Measurements from ENCODE around the gene FANCC.
A peak's percentile ranks its signal among the peaks of the same experiment; 100 is the strongest.

FANCC gene

DNA sequence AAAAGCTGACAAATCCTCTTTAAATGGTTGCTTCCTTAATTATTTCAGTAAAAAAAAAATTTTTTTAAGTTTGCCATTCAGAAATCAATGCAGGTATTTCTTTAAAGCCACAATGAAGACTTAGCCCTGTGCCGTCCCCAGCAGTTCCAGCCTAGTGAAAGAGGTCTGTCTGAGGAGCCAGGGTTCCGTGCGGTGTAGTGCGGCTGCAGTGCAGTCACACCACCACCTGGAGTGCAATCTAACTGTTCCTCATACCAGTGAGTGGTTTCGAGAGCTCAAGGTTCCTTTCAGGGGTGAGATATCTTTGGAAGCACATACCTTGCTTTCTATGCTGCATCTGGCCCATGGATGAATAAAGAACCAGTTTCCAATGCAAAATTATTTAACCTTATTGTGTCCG, 87.5 kb downstream of the FANCC start:
- Mint-ChIP-seq H3K27me3 (ENCODE audit: low read depth, poor library complexity) (no peaks in the 10 kb centered on the region), H3K36me3 (ENCODE audit: low read depth) (peaks cover 49% of the 10 kb centered on the region), H3K4me1 (peaks cover 11% of the 10 kb centered on the region), H3K27ac (no peak overlapping the region), H3K9me3 (peaks cover 3% of the 10 kb centered on the region), H3K4me3 (no peak overlapping the region)
- TF ChIP-seq, protein P1, sequence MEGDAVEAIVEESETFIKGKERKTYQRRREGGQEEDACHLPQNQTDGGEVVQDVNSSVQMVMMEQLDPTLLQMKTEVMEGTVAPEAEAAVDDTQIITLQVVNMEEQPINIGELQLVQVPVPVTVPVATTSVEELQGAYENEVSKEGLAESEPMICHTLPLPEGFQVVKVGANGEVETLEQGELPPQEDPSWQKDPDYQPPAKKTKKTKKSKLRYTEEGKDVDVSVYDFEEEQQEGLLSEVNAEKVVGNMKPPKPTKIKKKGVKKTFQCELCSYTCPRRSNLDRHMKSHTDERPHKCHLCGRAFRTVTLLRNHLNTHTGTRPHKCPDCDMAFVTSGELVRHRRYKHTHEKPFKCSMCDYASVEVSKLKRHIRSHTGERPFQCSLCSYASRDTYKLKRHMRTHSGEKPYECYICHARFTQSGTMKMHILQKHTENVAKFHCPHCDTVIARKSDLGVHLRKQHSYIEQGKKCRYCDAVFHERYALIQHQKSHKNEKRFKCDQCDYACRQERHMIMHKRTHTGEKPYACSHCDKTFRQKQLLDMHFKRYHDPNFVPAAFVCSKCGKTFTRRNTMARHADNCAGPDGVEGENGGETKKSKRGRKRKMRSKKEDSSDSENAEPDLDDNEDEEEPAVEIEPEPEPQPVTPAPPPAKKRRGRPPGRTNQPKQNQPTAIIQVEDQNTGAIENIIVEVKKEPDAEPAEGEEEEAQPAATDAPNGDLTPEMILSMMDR (IDR thresholded peaks at IDR 0.05) = peak; percentile 9
- no peak for DNase-seq

DNA sequence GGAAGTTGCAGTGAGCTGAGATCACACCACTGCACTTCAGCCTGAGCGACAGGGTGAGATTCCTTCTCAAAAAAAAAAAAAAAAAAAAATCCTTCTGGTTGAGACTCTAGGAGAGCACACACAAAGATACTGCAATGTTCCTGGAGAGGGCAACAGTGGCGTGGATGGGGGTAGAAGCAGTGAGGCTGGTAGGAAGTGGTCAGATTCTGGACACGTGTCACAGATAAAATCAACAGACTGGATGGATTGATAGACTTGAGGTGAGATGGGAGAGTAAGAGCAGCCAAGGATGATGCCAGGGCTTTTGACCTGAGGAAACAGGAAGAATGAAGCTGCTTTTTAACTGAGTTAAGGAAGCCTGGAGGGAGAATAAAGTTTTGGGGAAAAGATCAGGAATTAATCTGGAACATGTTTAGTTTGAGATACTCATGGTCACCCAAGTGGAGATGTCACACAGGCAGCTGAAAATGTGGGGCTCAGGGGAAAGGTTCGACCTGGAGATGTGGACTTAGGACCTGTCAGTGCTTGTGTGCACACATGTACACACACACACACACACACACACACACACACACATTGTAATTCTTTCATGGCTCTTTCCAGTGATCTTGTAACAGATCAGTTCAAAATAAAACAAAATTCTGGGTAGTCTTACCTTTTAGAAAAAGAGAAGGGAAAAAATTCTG, 88.1 kb downstream of the FANCC start:
- H3K27me3 Mint-ChIP-seq (ENCODE audit: low read depth, poor library complexity) = no peaks in the 10 kb centered on the region
- no peak for DNase-seq
- H3K27ac Mint-ChIP-seq = peak overlapping the region; percentile 85
- H3K4me1 Mint-ChIP-seq = peaks cover 16% of the 10 kb centered on the region
- TF ChIP-seq, protein P1 (IDR thresholded peaks at IDR 0.05) = no peak
- peaks cover 3% of the 10 kb centered on the region for H3K9me3 Mint-ChIP-seq
- peaks cover 42% of the 10 kb centered on the region for H3K36me3 Mint-ChIP-seq (ENCODE audit: low read depth)
- no peak overlapping the region for H3K4me3 Mint-ChIP-seq

DNA sequence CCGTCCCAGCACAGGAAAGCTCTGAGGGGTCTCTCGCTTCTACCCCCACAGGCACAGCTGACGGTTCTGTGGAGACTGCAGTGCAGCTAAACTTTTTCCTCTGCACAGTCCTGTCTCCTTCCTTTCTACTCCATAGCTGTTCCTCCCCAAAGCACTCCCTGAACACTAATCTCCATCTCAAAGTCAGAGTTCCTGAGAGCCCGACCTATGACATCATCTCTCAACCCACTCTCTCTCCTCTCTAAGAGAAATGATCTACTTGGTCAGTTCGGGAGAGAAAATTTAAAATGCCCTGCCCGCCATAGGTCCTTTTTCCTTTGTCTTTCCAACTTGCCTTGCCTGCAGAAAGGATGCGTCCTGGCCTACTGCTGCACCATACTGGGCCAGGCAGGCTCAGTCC, 90.6 kb downstream of the FANCC start:
- H3K27me3 Mint-ChIP-seq (ENCODE audit: low read depth, poor library complexity) = no peaks in the 10 kb centered on the region
- peaks cover 16% of the 10 kb centered on the region for H3K4me1 Mint-ChIP-seq
- no peak overlapping the region for H3K27ac Mint-ChIP-seq
- no peak for DNase-seq
- no peak overlapping the region for H3K4me3 Mint-ChIP-seq
- H3K36me3 Mint-ChIP-seq (ENCODE audit: low read depth) = peaks cover 26% of the 10 kb centered on the region
- TF ChIP-seq, protein P1 (IDR thresholded peaks at IDR 0.05) = no peak
- no peaks in the 10 kb centered on the region for H3K9me3 Mint-ChIP-seq

DNA sequence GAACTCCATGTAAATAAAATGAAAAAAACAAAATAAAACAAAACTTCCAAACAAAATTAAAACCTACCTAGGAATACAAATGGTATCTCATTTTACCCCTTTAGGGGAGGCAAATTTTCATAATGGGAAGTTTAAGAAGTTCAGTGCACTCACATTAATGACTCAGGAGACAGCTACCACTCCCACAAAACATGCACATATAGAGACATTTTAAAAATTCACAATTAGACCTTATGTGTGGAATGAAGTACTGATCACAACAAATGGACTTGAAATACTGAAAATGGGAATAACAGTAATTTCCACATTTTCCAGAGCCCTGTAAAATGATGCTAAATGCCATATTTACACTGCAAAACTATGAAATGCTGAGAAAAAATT, 91.8 kb downstream of the FANCC start:
- no peak overlapping the region for H3K4me3 Mint-ChIP-seq
- peaks cover 3% of the 10 kb centered on the region for H3K9me3 Mint-ChIP-seq
- no peak for DNase-seq
- H3K27me3 Mint-ChIP-seq (ENCODE audit: low read depth, poor library complexity) = no peaks in the 10 kb centered on the region
- TF ChIP-seq, protein P1 (IDR thresholded peaks at IDR 0.05) = no peak
- H3K4me1 Mint-ChIP-seq = peaks cover 16% of the 10 kb centered on the region
- no peak overlapping the region for H3K27ac Mint-ChIP-seq
- H3K36me3 Mint-ChIP-seq (ENCODE audit: low read depth) = peaks cover 19% of the 10 kb centered on the region

DNA sequence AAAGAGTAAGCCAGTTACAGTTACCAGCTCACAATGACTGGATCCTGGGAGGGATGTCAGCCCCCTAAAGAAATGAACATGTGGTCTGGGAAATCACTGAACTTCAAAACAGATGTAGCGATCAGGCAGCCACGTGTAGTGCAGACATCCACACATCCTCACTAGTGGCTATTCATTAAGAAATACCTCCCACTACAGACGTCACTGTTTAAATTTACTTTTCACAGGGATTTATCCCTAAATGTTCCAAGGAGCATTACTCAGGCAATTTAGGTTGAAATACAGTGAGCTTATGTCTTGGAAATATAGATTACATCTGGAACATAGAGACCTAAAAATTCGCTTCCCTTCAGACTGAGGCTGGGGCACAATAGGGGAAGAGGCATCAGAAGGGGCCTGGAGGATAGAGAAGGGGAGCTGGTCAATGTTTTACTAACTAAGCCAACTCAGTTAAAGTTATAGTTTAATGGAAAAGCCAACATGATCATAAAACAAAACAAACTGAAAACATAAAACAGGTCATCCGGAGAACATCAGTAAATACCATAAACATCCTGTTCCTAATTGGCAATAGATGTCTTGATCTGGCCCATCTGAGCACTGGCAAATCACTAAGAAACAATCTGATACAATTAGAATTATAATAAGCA, 92.3 kb downstream of the FANCC start:
- H3K27me3 Mint-ChIP-seq (ENCODE audit: low read depth, poor library complexity) = no peaks in the 10 kb centered on the region
- H3K9me3 Mint-ChIP-seq = peaks cover 3% of the 10 kb centered on the region
- peak overlapping the region; percentile 17 for H3K27ac Mint-ChIP-seq
- no peak overlapping the region for H3K4me3 Mint-ChIP-seq
- H3K4me1 Mint-ChIP-seq = peaks cover 16% of the 10 kb centered on the region
- H3K36me3 Mint-ChIP-seq (ENCODE audit: low read depth) = peaks cover 14% of the 10 kb centered on the region
- no peak for DNase-seq
- TF ChIP-seq, protein P1 (IDR thresholded peaks at IDR 0.05) = no peak

Data from nephron progenitor cell (in vitro differentiated cells).